SIG-M5 treated with dmso at 0.1 percent for 504 hours (cell line): ENCODE measurements around the gene PSMA2.

Source experiments
- DNase-seq: peaks from one replicate; lab custom pipeline; 2025; ENCODE audit not compliant: unreplicated experiment; lab: John Stamatoyannopoulos, UW

PSMA2 gene

GRCh38 chr7:42931834-42932651 is at the start of gene PSMA2, which contains the start of gene MRPL32:
PSMA2 (minus strand) TSS chr7:42932174; CDS start chr7:42932158, 16 bp downstream.
MRPL32 (plus strand) TSS chr7:42932376; CDS start chr7:42932387, 11 bp downstream.
- peak; percentile 99 for DNase-seq

DNA sequence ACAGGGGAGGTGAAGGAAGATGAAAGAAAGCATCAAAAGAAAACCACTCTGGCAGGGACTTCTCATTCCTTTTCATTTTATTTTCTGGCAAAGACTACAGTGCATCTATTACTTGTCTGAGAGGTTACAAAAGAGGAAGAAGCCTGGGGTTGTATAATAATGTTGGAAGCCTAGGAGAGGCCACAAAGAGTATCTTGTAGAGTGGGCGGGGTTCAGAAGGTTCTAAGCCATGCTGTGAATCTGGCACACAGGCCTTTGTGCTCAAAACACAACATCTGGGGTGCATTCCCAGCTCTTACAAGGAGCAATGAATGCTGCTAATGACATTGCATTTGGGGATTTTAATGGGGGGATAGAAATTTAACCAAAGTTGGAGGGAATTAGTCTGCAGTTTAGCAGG is 49.6 kb upstream of the PSMA2 start:
- DNase-seq: peak; percentile 27

DNA sequence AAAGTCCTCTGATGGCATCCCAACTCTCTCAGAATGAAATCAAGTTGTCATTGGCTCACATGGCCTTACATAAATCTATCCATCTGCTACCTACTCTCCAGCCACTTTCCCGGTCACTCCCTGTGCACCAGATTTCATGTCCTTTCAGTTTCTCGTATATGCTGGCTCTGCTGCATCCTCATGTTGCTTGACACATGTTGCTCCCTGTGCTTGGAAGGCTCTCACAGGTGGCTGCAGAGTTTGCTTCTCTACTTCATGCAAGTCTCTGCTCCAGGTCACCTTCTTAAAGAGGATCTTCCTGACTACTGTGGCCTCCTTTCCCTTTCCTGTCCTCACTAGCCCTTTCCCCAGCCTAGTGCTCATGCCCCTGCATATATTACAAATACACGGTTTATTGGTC is 48.5 kb upstream of the PSMA2 start:
- DNase-seq: no peak

GRCh38 chr7:42980084-42980483 is 48.1 kb upstream of the PSMA2 start:
- DNase-seq: no peak

- DNase-seq: no peak
These were observed 46.5 kb upstream of the PSMA2 start for GRCh38 chr7:42978496-42978895.

DNA sequence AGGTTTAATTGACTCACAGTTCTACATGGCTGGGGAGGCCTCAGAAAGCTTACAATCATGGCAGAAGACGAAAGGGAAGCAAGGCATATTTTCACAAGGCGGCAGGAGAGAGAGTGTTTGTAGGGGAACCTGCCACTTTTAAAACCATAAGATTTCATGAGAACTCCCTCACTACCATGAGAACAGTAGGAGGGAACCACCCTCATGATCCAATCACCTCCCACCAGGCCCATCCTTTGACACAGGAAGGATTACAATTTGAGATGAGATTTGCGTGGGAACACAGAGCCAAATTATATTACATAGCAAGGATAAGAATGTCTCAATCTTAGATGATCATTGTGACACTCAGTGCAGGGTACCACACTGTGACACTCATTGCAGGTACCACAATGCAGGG is 44.4 kb upstream of the PSMA2 start:
- DNase-seq: no peak

DNA sequence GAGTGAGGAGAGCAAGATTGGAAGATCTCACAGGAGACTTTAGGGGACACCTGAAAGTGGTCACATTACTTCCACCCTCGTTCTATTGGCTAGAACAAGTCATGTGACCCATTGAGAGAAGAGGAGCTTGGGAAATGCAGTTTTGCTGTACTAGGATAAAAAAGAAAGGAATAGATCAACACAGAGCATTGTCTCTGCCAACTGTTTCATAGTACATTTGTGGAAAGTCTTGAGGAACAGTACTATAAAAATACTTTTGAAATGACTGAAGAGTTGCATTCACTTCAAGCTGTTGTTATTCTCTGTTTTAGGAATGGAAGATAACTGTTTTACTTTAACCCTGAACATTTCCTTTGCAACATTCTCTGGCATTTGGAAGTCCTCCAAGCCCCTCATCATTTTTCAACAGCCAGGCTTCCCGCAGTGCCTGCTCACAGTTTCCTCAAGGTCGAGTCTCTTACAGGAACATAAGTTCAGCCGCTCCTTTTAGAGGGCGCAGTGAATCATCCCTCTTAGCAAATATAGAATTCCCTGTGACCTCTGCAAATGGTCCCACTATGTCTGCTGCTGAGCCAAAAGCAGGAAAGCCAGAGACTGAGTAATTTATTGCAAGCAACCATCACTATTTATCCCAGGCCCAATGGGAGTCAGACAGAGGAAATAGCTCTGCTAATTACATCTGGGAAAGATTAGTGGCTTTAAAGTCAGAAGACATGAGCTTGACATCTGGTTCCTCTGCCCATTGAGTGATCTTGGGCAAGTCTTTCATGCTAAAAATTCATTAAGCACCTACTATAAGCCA is 40.9 kb upstream of the PSMA2 start:
- DNase-seq: no peak

DNA sequence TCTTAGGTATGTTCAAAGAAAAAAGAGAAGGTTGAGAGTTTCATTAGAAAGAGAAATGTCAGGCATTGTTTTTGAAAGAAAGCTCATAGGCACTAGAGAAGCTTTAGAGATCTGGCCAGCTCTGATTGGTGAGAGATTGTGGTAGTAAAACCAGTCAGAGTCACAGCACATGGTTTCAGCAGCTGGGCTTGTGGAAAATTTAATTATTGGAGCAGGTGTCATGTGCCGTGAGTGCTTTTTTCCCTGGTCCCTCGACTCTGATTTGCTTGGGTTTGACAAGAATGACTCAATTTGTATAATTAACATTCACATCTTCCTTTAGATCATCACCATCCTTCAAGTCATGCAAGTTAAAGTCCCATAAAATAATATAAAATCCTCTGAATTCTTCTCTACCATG is 35.4 kb upstream of the PSMA2 start:
- no peak for DNase-seq

DNA sequence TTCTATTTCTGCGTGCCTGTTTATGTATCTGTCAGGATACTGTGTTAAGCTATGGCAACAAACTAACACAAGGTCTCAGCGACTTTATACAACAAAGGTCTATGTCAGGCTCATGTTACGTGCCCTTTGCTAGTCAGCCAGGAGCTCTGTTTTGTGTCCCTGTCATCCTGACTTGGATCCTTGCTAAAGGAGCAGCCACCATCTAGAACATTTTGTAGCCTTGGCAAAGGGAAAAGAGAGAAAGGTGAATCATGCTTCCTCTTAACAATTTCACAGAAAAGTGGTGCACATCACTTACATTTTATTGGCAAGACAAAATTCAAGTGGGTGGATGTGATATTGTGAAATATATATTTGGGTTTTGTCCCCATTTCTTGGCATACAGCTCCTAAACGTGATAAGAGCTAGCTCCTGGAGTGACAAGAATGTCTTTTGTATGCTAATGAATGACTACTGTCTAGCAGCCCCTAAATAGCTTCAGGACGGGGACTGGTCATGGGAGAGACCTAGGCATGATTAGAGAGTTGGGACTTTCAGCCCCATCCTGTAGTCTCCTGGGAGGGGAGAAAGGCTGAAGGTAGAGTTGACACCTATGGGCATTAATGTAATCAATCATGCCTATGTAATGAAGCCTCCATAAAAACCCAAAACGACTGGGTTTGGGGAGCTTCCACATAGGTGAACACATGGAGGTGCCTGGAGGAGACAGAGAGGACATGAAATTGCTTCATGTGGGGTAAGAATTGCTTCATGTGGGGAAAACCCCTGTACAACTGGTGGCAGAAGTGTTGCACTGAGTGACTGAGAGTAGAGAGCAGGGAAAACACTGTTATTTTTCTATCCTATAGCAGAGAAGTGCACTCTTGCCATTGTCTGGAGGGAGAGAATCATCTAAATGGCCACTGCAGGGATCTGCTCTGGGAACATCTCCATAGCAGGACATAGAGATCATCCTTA is 33.2 kb upstream of the PSMA2 start:
- no peak for DNase-seq

DNA sequence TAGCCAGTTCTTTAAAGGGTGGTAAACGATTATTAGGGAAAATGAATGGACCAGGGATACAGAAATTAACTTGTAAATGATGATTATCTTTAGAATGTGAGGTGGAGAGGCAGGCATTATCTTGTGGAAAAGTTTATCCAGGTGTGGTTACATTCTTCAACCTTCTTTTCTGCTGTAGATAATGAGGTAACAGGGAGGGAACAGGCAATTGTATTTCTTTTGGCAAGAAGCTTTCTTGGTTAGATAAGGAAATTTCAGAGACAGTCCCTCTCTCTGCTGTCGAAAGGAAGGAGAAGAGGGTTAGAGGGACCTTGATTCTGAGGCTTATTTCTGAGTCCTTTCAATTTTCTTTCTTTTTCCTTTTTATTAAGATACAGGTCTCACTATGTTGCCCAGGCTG is 32.3 kb upstream of the PSMA2 start:
- DNase-seq: no peak

- no peak for DNase-seq
These were observed 29.2 kb upstream of the PSMA2 start for GRCh38 chr7:42961170-42961569.

- no peak for DNase-seq
These were observed 28.8 kb upstream of the PSMA2 start for GRCh38 chr7:42960762-42961161.

DNA sequence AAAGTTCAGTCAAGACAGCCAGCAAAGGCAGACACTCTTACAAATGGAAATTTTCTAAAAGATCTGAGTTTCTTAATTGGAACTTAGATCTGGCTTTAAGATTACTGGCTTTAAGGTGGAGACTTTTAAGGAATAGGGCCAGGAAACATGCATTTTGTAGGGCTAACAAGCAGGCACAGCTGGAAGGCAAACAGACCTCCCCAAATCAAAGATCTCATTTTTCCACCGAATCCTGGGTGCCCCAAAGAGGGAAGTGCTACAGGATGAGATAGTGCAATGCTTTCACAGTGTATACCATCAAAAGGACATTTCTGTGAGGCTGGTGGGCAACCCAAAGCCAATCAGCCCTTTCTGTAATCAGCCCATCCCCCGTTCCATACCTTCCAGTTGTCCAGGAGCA is 27.6 kb upstream of the PSMA2 start:
- no peak for DNase-seq

DNA sequence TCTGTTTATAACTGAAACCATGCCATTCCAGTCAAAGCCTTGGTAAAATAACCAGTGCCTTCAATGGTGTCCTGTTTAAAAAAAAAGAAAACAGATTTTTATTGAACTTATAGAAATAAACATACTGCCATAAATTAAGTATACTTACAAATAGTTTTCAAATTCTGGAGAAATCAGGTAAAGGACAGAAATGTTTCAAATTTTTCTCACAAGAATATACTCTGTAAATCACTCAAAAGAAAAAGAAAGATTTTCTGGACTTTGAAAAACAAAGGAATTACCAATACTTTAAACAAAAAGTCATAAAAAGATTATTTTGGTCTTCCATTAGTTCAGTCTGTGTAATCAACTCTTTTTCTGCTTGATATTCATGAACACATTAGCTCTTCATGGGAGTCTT is 24.1 kb upstream of the PSMA2 start:
- DNase-seq: no peak

DNA sequence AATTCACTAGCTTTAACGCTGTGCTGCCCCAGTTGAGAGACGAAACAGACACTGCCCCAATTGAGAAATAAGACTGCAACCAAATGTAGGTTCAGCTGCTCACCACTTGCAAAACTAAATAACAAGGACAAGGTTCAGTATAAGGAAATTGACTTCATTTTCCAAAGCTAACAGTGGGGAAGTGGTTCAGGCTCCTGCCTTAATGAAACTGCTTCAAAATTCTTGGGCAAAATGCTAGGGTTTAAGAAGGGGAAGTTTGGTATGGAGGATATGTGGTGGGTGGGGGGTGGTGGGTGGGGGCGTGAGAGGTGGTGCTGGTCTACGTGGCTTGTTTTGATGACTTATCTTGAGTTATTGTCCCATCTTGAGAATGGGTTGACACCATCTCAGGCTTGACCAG is 22.0 kb upstream of the PSMA2 start:
- DNase-seq: no peak

- no peak for DNase-seq
These were observed 20.4 kb upstream of the PSMA2 start for GRCh38 chr7:42952328-42952727.

GRCh38 chr7:42950417-42950816 is 18.4 kb upstream of the PSMA2 start:
- DNase-seq: no peak

- DNase-seq: no peak
These were observed 15.5 kb upstream of the PSMA2 start for GRCh38 chr7:42947521-42947920.

DNA sequence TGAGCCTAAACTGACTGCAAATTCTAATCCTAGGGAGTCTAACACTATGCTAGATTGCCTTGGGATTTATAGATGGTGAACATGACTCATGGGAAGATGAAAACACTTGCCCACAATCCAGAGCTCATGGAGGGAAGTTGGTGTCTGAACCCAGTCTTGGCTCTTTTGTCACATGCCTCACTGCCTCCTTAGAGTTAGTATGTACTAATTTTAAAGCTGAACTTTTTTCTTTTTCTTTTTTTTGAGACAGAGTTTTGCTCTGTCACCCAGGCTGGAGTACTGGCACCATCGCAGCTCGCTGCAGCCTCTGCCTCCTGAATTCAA is 14.6 kb upstream of the PSMA2 start:
- DNase-seq: no peak

DNA sequence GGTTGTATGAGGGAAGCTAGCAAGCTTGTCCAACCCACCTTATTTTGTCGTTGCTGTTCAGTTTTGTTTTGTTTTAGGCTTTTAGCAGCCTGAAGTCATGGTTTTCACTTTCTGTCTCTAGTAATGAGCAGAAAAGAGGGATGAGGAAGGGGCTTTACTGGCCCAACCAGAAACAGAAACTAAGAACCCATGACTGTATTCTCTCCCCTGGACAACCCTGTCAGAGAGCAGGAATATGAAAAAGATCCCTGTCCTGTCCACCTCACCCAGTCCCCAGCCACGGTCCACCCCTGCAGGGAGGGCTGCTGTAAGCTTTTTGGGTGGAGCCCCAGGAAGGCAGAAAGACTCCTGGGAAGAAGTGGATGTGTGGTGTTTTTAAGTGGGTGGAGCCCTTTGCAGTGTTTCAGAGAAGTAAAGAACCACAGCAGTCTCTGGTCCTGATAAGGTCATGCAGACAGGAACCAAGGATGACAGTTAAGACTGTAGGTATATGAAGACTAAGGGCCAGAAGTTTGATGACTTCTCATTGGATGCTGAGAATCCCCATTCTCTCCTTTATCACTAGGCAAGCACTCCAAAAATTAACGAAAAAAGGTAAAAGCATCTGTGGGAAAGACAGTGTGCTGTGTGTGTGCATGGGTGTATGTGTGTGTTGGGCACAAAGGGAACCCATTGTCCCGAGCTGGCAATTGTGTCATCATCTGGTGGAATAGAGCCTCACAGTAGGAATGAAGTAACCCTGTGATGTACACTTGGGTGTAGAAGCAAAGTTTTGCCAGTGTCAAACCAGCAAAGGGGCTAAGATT is 14.1 kb upstream of the PSMA2 start:
- no peak for DNase-seq
